HG02678 (cell line): ENCODE data around the gene MAP1LC3A.
"Not testable (repeated sequence)": the region's sequence is repeated elsewhere in the genome, so short reads cannot be mapped to it uniquely, and the experiment has no call there.

Source experiments
- ATAC-seq: cut with Tn5 transposase; IDR thresholded peaks from one replicate; pipeline ENCODE4 v1.9.1; 2021; ENCODE audit warnings: mild to moderate bottlenecking, moderate library complexity; ENCODE audit not compliant: unreplicated experiment

The MAP1LC3A gene

DNA sequence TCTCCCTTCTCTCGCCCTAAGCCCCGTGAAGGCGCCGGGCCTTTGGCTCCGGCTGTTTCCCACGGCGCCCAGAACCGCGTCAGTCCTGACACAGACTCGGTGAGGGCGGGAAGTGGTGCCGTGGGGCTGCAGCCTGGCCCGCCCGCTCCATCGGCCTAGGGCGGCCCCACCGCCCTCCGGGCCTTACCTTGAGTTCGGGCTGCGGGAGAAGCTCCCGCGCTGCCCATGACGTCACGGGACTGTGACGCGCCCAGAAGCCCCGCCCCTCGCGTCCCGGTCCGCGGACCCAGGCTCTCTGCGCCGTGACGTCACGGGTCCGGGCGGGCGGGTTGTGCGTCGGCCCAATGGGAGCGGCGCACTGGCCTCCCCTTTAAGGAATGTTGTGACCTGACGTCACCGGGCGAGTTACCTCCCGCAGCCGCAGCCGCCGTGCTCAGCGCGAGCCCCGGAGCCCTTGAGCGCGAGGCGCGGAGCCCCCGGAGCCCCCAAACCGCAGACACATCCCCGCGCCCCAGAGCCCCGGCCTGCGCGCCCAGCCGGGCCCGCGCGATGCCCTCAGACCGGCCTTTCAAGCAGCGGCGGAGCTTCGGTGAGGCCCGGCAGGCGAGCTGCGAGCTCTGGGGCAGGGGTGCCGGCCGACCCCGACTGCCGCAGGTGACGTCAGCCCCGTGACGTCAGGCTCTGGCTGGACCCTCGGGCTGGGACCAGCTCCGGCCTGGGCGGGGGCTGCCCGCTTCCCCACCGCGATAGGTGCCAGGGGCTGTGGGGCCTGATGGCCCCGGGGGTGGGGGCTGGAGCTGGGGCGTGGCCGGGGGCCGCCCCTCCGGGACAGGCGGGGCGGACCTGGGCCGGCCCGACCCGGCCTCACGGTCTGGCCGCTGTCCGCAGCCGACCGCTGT is at the start of gene MAP1LC3A:
MAP1LC3A (plus strand) TSS at position 399 of the 899 bp plus-strand sequence; CDS start at position 550, 151 bp downstream.
- peak; percentile 69 for ATAC-seq

GRCh38 chr20:34510575-34510974 is 47.9 kb upstream of the MAP1LC3A start:
- ATAC-seq = no peak

- ATAC-seq = no peak
Measured at GRCh38 chr20:34511891-34512265, 46.6 kb upstream of the MAP1LC3A start.

- ATAC-seq = no peak
Measured at GRCh38 chr20:34512266-34512954, 46.1 kb upstream of the MAP1LC3A start.

DNA sequence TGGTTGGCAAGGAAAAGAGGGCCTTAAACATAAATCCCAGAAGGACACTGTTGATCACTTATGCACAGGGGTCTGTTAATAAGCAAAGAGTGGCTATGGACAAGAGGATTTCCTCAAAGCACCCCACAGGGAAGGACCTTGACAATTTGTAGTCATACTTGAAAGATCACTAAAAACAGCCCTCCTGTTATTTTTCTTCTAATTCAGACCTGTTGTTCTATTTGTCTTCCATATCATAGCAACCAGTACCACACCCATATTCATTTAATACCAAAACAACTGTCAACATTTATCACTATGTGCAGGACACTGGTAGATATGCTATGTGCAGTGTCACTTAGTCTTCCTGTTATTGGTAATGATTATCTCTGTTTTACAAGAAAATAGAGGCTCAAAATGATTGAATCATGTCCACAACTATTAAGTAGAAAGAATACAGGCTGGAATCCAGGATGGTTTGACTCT is 45.5 kb upstream of the MAP1LC3A start:
- no peak for ATAC-seq

DNA sequence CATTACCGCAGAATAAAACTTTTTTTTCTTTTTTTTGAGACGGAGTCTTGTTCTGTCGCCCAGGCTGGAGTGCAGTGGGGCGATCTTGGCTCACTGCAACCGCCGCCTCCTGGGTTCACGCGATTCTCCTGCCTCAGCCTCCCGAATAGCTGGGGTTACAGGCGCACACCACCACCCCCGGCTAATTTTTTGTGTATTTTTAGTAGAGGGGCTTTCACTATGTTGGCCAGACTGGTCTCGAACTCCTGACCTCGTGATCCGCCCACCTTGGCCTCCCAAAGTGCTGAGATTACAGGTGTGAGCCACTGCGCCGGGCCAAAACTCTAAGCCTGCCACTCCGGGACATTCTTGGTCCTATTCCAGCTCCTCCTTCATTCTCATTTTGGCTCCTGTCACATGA is 44.5 kb upstream of the MAP1LC3A start:
- not testable (repeated sequence) for ATAC-seq

DNA sequence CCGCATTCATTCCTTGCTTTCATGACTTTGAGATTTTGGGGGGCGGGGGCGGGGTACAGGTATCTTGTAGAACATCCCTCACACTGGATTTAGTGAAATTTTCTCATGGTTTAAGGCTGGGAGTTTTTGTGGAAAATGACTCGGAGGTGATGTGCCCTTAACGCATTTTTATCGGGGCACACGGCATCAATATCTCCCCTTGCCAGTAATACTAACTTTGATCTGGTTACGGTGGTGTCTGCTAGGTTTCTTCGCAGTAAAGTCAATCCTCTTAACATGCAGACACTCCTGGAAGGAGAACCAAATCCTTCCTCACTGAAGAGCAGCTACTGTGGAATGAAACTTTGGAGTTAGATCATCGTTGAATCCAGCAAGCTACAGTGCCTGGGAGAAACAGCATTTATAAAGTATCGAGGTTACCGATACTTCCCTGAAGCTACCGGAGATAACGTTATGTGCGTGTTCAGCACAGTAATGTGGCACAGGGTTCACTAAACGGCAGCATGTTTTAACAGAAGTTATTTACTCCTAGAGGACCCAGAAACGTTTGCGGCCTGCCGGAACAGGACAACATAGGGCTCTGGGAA is 43.5 kb upstream of the MAP1LC3A start:
- ATAC-seq = no peak

DNA sequence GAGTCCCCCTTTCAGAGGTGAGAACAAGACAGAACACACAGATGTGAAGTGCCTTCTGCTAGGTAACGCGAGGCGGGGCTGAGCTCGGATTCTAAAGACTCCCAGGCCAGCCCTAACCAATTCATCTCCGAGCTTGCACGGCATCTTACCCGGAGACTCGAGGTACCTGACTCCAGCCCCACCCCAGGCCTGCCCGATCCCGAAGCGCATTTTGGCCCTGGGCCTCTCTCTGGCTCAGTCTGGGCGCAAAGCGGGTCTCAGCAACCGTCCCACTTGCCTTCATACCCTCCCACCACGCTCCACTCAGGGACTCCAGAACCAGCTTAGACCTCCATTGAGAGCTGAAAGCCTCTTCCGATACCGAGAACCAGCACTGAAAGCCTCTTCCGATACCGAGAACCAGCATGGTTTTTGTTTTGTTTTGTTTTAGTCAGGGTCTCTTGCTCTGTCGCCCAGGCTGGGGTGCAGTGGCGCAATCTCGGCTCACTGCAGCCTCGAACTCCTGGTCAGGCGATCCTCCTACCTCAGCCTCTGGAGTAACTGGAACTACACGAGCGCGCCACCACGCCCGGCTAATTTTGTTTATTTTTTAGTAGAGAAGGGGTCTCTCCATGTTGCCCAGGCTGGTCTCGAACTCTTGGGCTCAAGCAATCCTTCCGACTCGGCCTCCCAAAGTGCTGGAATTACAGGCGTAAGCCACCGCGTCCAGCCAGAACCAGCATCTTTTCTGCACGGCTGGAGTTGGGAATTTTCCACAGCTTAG is 42.9 kb upstream of the MAP1LC3A start:
- ATAC-seq = peak; percentile 46

DNA sequence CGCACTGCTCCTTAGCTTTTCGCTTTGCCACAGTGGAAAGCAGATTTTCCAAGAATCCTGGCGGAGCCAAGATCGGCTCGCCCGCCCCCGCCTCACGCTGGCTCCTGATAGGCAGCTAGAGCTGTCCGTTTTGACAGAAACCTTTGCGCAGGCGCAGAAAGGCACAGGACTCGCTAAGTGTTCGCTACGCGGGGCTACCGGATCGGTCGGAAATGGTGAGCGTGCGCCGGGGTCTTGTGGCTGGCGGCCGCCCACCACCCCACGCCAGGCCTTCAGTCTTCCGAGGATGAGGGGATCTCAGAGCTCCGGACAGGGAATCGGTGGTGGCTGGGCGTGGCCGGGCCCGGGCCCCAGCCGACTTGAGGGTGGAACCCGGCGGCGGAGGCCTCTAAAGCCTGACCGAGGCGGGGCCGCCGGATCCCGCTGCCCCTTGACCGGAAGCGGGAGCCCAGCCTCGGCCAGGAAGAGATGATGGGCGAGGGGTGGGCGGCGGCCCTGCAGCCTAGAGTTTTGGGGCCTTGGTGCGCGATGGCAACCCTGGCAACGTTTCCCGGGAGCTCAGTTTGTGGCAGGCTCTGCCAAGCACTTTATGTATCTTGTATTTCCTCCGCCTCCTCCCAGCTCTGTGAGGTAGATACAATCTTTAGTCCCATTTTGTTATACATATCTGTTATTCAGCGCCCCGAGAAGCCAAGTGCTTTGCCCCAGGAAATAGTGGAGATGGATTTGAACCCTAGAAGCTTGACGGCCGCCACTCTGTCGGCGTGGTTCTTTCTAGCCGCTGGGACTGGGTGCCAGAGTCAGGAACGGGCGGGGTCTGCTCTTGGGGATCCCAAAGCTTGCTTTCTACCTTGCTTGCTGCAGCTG is 42.0 kb upstream of the MAP1LC3A start, which contains the start of gene DYNLRB1:
DYNLRB1 (plus strand) TSS at position 176 of the 867 bp plus-strand sequence; CDS start at position 213, 37 bp downstream.
- peak; percentile 70 for ATAC-seq

DNA sequence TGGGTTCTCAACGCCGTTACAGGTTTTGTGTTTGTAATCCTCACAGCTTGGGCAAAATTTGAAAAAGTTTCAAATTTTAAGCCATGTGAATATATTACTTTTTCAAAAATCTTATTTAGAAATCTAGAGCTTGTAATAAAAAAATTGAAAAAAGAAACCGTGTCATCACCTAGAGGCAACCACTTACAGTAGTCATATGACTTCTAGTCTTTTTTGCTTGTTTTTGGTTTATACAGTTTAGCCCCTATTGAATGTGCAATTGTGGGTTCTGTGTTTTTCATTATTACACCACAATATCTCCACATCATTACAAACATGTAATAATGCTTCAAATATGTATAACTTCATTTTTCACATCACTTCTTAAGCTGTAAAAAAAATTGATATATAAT is 41.4 kb upstream of the MAP1LC3A start:
- ATAC-seq = no peak

DNA sequence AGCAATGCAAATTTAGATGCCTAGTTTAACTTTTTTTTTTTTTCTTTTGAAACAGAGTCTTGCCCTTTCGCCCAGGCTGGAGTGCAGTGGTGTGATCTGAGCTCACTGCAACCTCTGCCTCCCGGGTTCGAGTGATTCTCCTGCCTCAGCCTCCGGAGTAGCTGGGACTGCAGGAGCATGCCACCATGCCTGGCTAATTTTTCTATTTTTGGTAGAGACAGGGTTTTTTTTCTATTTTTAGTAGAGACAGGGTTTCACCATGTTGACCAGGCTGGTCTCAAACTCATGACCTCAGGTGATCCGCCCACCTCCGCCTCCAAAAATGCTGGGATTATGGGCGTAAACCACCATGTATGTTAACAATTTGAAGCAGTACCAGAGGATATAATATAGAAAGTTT is 39.7 kb upstream of the MAP1LC3A start:
- ATAC-seq = not testable (repeated sequence)

- ATAC-seq = not testable (repeated sequence)
Measured at GRCh38 chr20:34519841-34520240, 38.7 kb upstream of the MAP1LC3A start.

GRCh38 chr20:34522969-34523871 is 35.3 kb upstream of the MAP1LC3A start:
- no peak for ATAC-seq

- no peak for ATAC-seq
Measured at GRCh38 chr20:34524426-34524825, 34.1 kb upstream of the MAP1LC3A start.

DNA sequence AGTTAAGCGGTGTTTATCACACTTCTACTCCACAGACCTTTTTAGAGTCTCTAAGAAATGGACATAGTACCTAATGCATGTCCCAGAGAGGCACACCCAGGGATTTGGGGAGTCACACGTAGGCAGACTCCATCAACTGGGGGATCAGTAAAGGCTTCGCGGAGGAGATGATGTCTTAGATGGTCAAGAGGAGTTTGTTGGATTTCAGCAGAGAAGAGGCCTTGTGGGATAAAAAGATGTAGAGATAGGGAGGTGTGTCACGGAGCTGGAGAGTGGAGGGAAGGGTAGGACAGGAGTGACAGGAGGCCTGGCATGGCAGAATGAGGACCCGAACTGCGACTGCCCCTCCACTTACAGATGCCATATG is 33.2 kb upstream of the MAP1LC3A start:
- ATAC-seq = no peak

DNA sequence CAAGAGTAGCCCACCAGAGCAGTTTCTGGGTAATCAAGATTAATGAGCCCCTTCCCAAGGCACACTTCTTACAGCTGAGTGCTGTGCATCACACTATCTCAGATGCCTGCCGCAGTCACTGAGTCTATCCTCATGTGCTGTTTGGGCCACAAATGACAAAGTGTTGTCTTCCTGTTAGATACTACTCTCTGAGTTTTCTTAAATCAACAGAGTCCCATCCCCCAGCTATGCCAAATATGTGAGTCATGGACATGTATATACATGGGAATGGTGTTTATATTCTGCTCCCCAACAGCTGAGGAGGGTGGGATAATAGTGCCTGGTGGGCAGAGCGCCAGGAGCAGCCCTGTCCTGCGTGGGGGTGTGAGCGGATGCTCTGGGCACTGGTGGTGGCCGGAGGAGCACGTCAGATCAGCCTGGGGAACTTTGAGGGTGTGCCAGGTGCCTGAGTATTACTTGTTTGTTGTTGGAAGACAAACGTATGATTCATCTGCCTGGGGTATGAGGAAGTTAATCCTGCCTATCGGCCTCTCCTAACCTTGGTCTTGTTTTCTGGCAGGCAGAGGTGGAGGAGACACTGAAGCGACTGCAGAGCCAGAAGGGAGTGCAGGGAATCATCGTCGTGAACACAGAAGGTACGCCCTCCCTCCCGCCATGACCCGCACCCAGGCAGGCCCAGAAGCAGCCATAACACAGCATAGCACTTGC is 32.7 kb upstream of the MAP1LC3A start:
- no peak for ATAC-seq

DNA sequence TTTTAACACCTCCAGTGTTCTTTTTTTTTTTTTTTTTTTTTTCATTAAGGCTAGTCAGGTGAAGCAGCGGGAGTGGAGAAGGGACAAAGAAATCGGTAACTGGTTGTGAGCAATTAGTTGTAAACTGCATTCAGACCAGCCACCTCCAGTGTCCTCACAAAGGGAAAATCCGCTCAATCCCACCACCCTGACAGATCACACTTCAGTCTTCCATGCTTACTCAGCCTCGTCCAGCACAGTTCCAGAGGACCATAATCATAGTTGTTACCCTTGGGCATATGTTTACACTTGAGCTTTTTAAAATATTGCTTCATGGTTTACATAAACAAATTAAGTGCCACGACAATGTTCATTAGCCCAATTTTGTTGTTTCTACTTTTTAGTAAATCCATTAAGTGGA is 32.1 kb upstream of the MAP1LC3A start:
- no peak for ATAC-seq

DNA sequence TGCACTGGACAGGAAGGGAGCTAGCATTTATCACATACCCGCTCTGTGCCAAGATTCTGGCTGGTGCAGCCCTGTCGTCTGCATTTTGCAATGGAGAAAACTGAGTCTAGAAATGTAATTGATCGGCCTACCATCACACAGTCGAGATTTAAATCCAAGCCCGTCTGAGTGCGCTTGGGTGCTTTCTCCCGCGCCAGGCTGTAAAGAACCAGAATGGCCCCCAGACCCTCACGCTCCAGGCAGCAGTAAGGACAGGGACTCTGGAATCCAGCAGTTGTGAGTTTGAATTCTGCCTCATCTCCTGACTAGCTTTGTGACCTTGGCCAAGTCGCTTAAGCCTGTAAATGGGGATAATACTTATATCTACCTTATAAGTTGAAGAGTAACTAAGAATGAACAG is 31.5 kb upstream of the MAP1LC3A start:
- ATAC-seq = no peak
